GM19452 (cell line): ENCODE results near the gene ELP4.

Experiments
- ATAC-seq: cut with Tn5 transposase; IDR thresholded peaks from one replicate; pipeline ENCODE4 v1.9.1; 2021; ENCODE audit not compliant: unreplicated experiment

ELP4 gene

GRCh38 chr11:31798057-31798553 lies 288.5 kb downstream of the ELP4 start:
- ATAC-seq: no peak

GRCh38 chr11:31798554-31799434 lies 289.2 kb downstream of the ELP4 start:
- no peak for ATAC-seq

- ATAC-seq: no peak
Observed at GRCh38 chr11:31799435-31800397, 290.1 kb downstream of the ELP4 start.

- ATAC-seq: no peak
Observed at GRCh38 chr11:31800398-31801265, 291.1 kb downstream of the ELP4 start.

- ATAC-seq: no peak
Observed at GRCh38 chr11:31801298-31801702, 291.7 kb downstream of the ELP4 start.

GRCh38 chr11:31802000-31802551 lies 292.5 kb downstream of the ELP4 start:
- no peak for ATAC-seq

- no peak for ATAC-seq
Observed at GRCh38 chr11:31802609-31802989, 293.0 kb downstream of the ELP4 start.

- ATAC-seq: no peak
Observed at GRCh38 chr11:31802990-31803812, 293.6 kb downstream of the ELP4 start.

- ATAC-seq: no peak
Observed at GRCh38 chr11:31803813-31804311, 294.3 kb downstream of the ELP4 start.

- ATAC-seq: no peak
Observed at GRCh38 chr11:31804312-31805036, 294.9 kb downstream of the ELP4 start.

GRCh38 chr11:31805037-31805628 lies 295.6 kb downstream of the ELP4 start:
- ATAC-seq: no peak

GRCh38 chr11:31805629-31806185 lies 296.1 kb downstream of the ELP4 start:
- ATAC-seq: no peak

- ATAC-seq: no peak
Observed at GRCh38 chr11:31806186-31806927, 296.8 kb downstream of the ELP4 start.

GRCh38 chr11:31806928-31807798 lies 297.6 kb downstream of the ELP4 start:
- ATAC-seq: no peak

- ATAC-seq: no peak
Observed at GRCh38 chr11:31807799-31808667, 298.5 kb downstream of the ELP4 start.
